GM18951 (cell line): ENCODE results near the gene CC2D1B.

Source experiments
- POLR2A ChIP-seq: IDR thresholded peaks from 4 replicates; pipeline ENCODE4 v1.6.1; 2011; ENCODE audit warnings: mild to moderate bottlenecking; ENCODE audit not compliant: insufficient read length, insufficient read depth; ENCODE audit errors: extremely low read depth
- in situ Hi-C: fragments of 300-500 bp; cut with MboI; formaldehyde crosslinking; loops from one replicate; pipeline ENCODE4 v1.12.0; 2022; ENCODE audit warnings: low sequenced_read_pairs, mixed read lengths, inconsistent platforms; ENCODE audit not compliant: unreplicated experiment

Gene CC2D1B

DNA sequence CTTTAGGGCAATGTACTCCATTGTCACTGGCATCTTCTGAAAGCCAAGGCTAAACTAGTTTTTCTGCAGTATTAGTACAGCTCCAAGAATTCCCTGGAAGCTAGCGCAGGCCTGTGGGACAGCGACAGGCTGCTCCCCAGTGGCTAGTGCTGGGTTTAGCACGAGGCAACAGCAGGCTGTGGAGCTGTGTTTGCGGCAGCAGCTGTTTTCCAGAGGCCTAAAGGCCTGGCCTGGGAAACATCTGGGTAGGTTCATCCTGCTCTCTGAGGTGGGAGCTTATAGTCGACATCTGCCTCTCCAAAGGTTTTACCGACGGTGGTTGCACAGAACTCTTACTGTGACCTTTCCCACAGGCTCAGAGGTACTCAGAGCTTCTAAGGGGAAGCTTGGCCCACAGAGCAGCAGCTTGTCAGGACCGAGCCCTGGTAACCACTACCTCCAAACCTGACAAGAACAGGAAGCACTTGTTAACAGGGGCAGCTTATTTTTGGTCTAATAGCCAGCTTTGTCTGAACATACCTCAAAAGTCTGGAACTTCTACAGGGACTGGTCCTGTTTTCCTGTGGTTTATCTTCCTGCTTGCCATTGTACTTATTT is 17.2 kb downstream of the CC2D1B start:
- TF ChIP-seq POLR2A: peak; percentile 8

DNA sequence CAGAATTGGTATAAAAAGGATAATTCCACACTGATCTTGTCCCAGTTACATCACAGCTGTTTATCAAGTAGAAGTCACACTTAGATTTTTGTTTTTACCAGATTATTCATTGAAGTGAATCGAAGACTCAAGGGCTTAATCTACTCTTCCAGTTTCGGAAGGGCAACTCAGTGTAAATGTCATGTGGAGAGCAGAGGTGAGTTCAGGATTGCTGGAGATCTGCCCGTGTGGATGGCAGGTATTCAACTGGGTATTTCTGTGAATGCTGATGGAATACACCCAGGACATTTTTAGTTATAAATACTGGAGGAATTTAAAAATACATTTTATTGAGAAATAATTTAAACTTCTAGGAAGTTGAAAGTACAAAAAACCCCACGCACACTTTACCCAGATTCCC is 19.4 kb downstream of the CC2D1B start:
- in situ Hi-C loops: no loop called here
- no peak for TF ChIP-seq POLR2A

More for the DNA sequence above, 17.2 kb downstream of the CC2D1B start:
- in situ Hi-C loops: no loop called here

DNA sequence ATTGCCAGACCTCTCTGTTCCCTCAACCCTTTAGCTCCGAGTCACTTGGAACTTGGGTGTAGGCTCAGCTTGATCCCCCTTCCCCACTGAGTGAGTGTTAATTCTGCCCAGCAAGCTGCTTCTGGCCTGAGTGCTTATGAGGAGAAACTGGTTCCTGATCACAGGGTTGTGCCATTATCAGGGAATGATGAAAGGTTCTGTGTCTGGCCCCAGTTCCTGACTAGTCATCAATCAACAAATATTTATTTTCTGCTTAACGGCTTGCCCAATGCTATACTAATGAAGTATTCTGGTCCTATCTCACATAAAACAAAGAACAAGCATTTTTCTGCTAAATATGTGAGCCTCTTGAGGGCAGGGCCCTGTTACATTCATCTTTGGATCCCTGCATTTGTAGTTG is 20.8 kb downstream of the CC2D1B start:
- TF ChIP-seq POLR2A: no peak
- in situ Hi-C loops: no loop called here

DNA sequence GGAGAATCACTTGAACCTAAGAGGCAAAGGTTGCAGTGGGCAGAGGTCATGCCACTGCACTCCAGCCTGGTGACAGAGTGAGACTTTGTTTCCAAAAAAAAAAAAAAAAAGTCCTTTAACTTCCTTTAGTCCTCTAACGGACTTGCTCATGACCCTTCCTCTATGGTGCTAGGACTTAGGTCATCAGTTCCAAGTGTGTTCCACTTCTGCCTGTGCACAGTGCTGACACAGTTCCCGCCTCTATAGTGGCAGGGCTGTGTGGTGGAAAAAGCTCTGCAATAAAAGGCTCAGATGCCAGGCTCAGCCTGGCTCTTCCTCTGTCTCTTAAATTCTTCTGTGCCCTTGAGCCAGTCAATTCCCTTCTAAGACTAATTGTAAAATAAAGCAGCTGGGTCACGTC is 22.0 kb downstream of the CC2D1B start:
- in situ Hi-C loops: no loop called here
- TF ChIP-seq POLR2A: no peak

DNA sequence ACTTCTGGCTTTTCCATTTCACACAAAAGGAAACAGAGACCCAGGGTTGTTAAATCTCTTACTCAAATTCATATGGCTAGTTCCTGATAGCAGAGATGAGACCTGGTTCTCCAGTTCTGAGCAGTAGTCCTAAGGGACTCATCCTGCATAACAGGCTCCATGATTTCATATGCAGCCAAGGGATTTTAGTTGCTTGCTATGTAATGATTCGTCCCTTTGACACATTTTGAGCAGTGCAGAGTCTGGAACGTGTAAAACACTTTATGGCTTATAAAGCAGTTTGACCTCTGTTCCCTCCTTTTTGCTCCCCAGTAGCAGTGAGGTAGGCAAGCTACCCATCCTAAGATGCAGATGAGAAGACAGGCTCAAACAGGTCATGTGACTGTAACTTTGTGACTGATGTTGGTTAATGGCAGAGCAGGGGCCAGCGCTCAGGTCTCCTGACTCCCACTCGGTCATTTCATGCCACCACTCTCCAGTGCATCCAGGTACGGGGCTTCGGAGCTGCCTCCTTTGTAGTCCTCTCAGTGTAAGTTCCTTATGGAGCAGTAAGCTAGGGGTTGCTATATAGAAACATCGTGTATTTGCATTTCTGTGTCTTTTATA is 24.2 kb downstream of the CC2D1B start:
- in situ Hi-C loops: no loop called here

DNA sequence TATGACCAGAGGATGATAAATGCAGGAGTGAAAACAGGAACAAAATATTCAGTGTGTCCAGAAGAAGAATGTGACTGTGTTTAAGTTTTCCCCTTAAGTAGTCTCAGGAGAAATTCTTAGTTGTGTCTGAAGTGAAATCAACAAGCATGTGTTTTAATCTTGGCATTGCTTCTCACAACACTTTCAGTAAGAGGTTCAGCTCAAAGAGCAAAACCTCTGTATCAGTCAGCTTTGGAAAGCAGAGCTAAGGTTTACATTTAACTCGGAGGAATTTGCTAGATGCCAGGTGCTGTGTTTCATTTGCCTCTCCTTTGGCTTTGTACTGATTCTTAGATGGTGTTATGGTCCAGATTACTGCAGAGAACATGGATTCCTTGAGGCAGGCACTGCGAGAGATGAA is 28.6 kb downstream of the CC2D1B start:
- TF ChIP-seq POLR2A: no peak
- in situ Hi-C loops: no loop called here

More for the DNA sequence above, 24.2 kb downstream of the CC2D1B start:
- no peak for TF ChIP-seq POLR2A

DNA sequence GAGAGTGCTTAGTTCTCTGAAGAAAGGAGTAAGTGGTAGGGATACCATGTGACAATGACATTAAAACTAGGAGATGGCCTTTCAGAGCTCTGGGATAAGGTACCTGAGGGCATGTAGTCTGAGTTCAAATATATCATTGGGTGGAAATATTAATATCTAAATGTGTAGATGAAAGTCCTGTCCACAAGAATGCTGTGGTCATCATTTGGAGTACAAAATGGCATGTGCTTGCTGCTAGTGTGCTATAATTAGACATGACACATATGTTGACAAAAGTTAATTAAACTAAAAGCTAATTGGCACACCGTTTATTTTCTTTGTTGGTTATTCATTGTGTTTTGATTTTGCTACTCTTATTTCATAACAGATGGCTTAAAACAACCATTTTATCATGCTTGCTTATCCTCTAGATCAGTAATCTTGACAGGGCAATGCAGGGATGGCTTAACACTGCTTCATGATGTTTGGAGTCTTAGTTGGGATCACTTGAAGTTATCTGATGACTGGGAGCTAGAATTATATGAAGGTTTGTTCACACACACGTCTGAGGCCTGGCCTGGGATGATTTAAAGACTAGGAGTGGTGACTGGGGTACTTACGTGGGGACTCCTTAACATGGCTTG is 31.0 kb downstream of the CC2D1B start:
- no peak for TF ChIP-seq POLR2A
- in situ Hi-C loops: no loop called here

DNA sequence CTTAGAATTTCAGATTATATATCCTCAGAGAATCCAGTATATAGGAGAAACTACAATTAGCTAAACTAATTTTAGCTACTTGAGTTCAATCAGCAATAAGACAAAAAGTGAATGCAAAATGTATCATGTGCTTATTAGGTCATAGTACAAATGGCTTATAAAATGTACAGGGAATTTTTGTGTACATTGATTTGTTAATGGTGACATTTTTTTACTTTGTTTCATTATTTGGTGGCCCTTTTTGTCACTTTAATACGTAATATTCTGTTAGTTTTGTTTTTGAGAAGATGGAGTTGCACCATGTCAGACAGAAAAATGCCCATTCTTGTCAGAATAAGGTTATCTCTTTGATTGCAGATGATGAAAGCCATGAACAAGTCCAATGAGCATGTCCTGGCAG is 33.6 kb downstream of the CC2D1B start:
- in situ Hi-C loops: no loop called here
- no peak for TF ChIP-seq POLR2A

DNA sequence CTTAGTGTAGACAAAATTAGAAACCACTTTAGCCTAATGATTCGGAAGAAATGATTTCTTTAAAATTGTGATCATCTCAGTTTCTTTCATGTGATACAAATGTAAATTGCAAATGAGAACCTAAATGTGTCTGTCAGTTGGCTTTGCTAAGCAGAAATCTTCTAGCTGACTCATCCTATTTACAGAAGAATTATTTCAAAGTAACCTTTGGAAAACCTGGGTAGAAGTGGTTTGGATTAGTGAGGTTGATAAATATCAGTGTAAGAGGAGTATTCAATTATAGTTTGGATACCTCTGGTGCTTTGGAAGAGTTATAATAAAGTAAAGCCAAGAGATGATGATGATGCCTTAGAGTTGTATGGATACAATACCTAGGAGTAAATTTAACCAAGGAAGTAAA is 37.4 kb downstream of the CC2D1B start:
- TF ChIP-seq POLR2A: no peak
- in situ Hi-C loops: no loop called here

DNA sequence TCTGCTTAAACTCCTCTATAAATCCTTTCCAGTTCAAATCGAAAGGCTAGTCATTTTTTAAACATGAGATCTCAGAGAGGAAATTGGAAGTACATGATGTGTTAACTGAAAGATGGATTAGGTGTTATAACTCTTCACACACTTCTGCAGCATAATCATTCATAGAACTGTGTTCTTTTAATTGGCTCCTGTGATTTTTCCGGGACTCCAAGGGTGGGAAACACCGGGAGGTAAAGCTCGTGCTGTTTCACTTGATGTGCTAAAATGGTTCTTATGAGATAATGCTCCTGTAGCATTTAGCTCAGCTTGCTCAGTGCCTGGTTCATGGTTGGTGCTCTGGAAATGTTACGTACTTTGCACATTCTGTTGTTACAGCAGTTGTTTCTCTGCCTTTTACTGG is 40.2 kb downstream of the CC2D1B start:
- in situ Hi-C loops: no loop called here
- TF ChIP-seq POLR2A: no peak

DNA sequence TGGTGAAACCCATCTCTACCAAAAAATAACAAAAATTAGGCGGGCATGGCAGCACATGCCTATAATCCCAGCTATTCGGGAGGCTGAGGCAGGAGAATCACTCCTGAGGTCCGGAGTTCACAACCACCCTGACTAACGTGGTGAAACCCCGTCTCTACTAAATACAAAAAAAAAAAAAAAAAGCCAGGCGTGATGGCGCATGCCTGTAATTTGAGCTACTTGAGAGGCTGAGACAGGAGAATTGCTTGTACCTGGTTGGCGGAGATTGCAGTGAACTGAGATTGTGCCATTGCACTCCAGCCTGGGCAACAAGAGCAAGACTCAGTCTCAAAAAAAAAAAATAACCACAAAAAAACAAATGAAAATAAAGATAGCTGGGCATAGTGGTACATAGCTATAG is 42.3 kb downstream of the CC2D1B start:
- in situ Hi-C loops: no loop called here
- TF ChIP-seq POLR2A: no peak

DNA sequence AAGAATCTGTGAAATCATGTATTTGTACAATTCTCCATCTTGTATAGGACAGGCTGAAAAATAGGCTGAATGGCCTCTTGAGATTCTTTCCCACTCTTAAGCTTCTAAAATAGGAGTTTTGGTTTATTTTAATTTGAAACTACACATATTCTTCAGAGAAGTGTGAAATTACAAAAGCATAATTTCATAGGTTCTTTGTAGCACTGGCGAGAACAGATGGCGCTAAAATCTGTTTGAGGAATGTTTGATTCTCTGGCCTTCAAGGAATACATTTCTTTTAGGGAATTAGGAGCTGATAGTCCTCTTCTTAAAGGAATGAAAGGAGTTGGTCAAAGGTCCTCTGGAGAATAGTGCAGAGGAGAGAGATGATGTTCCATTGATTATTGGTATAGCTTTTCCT is 44.9 kb downstream of the CC2D1B start:
- in situ Hi-C loops: no loop called here
- no peak for TF ChIP-seq POLR2A

DNA sequence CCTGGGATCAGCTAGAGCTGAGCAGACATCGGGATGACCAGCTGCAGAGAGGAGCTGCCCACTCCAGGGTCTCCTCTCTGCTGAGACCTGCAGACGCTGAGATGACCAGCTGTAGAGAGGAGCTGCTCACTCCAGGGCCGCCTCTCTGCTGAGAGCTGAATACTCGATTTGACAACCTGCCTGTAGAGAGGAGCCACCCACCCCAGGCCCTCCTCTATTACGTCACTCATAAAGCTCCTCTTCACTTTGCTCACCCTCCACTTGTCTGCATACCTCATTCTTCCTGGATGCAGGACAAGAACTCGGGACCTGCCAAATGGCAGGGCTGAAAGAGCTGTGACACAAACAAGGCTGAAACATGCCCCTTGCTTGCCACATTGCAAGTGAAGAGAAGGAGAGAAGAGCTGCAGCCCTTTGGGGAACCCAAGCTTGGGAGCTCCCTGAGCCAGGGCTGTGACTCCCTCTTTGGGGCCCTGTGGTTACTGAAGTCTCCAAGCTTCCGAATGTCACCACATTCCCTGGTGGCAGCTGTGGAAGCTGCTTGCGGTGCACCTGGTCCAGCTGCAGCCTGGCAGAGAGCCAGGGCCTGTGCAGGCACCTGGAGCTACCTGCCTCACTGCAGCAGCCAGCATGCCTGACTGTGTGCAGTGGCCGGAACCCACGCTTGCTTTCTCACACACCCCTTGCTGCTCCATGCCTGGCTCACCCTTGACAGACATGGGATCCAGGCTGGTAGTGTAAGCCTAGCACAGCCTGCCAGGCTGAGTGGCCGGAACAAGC is 59.6 kb downstream of the CC2D1B start:
- TF ChIP-seq POLR2A: no peak

More for the DNA sequence above, 59.6 kb downstream of the CC2D1B start:
- in situ Hi-C loops: loop anchor here (10.0 kb wide), 1 partner anchor 182 kb away; no protein-coding TSS in a partner anchor
